ENCODE data around the gene BCL11B. TPM values are rescaled to one million over a fixed set of nuclear protein-coding genes. Genes with fewer than 3 reads are reported as not detected.

The BCL11B gene
- total and polyA plus RNA-seq, 2 experiments from 2014 or later = 0.28 to 3.2 TPM

DNA sequence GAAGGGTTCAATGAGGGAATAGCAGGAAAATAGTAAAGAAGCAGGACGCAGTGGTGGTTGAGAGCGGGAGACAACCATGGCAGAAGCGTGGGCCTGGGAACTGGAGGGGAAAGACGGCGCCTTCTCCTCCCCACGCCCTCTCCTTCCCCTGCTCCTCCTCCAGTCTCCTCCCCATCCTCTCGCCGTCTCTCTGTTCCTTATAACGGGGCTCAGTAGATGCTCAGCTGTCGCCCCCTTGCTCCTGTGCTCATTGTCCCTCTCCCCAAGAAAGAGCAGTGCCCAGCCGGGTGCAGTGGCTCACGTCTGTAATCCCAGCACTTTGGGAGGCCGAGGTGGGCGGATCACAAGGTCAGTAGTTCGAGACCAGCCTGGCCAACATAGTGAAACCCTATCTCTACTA is 142.0 kb downstream of the BCL11B start:
- Histone ChIP-seq H3K36me3 (replicated peaks; ENCODE audit: insufficient read depth, low read depth) (no peaks in the 10 kb centered on the region), H3K79me2 (no peaks in the 10 kb centered on the region), H3K9me3 (ENCODE audit: low read depth) (no peaks in the 10 kb centered on the region), H3K4me3 (no peak overlapping the region), H3K9me2 (replicated peaks; ENCODE audit: insufficient read depth) (no peaks in the 10 kb centered on the region), H2AFZ (no peak overlapping the region), H3K4me1 (ENCODE audit: insufficient read depth) (peaks cover 11% of the 10 kb centered on the region), H3K27me3 (no peaks in the 10 kb centered on the region), H3K4me2 (no peak overlapping the region), H3K27ac (no peak overlapping the region), H4K20me1 (ENCODE audit: insufficient read depth, poor library complexity, severe bottlenecking) (no peaks in the 10 kb centered on the region)
- DNase-seq (ENCODE audit: low spot score) = no peak
- WGBS (ENCODE audit: low lambda C conversion rate, missing lambda C conversion rate) = 89% methylated on average over 14 of the region's 15 CpGs
- TF ChIP-seq EZH2phosphoT487 (IDR thresholded peaks at IDR 0.05; ENCODE audit: low read depth, severe bottlenecking, unreplicated experiment) (no peak), EZH2 (IDR thresholded peaks at IDR 0.05; ENCODE audit: borderline replicate concordance) (no peak)
- TF ChIP-seq, protein P1, sequence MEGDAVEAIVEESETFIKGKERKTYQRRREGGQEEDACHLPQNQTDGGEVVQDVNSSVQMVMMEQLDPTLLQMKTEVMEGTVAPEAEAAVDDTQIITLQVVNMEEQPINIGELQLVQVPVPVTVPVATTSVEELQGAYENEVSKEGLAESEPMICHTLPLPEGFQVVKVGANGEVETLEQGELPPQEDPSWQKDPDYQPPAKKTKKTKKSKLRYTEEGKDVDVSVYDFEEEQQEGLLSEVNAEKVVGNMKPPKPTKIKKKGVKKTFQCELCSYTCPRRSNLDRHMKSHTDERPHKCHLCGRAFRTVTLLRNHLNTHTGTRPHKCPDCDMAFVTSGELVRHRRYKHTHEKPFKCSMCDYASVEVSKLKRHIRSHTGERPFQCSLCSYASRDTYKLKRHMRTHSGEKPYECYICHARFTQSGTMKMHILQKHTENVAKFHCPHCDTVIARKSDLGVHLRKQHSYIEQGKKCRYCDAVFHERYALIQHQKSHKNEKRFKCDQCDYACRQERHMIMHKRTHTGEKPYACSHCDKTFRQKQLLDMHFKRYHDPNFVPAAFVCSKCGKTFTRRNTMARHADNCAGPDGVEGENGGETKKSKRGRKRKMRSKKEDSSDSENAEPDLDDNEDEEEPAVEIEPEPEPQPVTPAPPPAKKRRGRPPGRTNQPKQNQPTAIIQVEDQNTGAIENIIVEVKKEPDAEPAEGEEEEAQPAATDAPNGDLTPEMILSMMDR (IDR thresholded peaks at IDR 0.05; ENCODE audit: poor library complexity) = no peak

DNA sequence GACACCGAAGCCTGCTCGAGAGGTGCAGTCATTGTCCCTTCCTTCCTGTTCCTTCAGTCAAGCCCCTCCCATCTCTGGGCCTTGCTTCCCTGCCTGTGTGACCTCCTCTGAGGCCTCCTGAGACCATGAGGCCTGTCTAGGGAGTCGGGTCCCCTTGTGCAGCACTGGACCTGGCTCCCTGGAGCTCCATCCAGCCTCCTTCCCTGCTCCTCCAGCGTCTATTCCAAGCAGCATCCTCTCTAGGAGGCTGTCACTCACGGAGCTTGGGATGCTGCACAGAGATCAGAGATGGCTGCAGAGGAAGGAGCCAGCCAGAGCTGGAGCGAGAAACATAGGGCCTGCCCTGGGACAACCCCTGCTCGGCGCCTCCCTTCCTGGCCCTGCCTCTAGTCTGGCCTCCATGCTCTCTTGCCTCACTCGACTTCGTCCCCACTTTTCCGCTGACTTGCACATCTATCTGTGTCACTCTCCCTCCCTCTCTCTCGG is 142.7 kb downstream of the BCL11B start:
- H3K4me2 ChIP-seq = no peak overlapping the region
- no peak overlapping the region for H2AFZ ChIP-seq
- H3K9me2 ChIP-seq (replicated peaks; ENCODE audit: insufficient read depth) = no peaks in the 10 kb centered on the region
- H4K20me1 ChIP-seq (ENCODE audit: insufficient read depth, poor library complexity, severe bottlenecking) = no peaks in the 10 kb centered on the region
- no peak overlapping the region for H3K4me3 ChIP-seq
- WGBS (ENCODE audit: low lambda C conversion rate, missing lambda C conversion rate) = 89% methylated on average over 12 of the region's 12 CpGs
- H3K4me1 ChIP-seq (ENCODE audit: insufficient read depth) = peaks cover 11% of the 10 kb centered on the region
- H3K27me3 ChIP-seq = no peaks in the 10 kb centered on the region
- H3K36me3 ChIP-seq (replicated peaks; ENCODE audit: insufficient read depth, low read depth) = no peaks in the 10 kb centered on the region
- TF ChIP-seq, protein P1 (IDR thresholded peaks at IDR 0.05; ENCODE audit: poor library complexity) = no peak
- TF ChIP-seq EZH2phosphoT487 (IDR thresholded peaks at IDR 0.05; ENCODE audit: low read depth, severe bottlenecking, unreplicated experiment) (no peak), EZH2 (IDR thresholded peaks at IDR 0.05; ENCODE audit: borderline replicate concordance) (no peak)
- no peaks in the 10 kb centered on the region for H3K79me2 ChIP-seq
- no peak overlapping the region for H3K27ac ChIP-seq
- no peak for DNase-seq (ENCODE audit: low spot score)
- H3K9me3 ChIP-seq (ENCODE audit: low read depth) = no peaks in the 10 kb centered on the region

DNA sequence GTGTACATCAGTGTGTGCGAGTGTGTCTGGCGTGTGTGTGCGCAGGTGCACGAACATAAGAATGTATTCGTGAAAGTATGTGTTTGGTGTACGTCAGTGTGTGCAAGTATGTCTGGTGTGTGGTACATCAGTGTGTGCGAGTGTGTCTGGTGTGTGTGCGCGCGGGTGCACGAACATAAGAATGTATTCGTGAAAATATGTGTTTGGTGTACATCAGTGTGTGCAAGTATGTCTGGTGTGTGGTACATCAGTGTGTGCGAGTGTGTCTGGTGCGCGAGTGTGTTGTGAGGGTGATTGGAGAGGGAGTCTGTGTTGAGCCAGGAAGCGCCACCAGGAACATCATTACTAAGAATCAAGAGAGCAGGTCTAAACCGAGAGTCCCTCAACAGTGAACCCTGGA is 143.8 kb downstream of the BCL11B start:
- H3K4me2 ChIP-seq = no peak overlapping the region
- H3K9me3 ChIP-seq (ENCODE audit: low read depth) = no peaks in the 10 kb centered on the region

More for the DNA sequence above, 143.8 kb downstream of the BCL11B start:
- no peaks in the 10 kb centered on the region for H3K36me3 ChIP-seq (replicated peaks; ENCODE audit: insufficient read depth, low read depth)
- TF ChIP-seq EZH2phosphoT487 (IDR thresholded peaks at IDR 0.05; ENCODE audit: low read depth, severe bottlenecking, unreplicated experiment) = no peak
- TF ChIP-seq EZH2 (IDR thresholded peaks at IDR 0.05; ENCODE audit: borderline replicate concordance) = no peak
- TF ChIP-seq, protein P1 (IDR thresholded peaks at IDR 0.05; ENCODE audit: poor library complexity) = no peak
- H3K4me1 ChIP-seq (ENCODE audit: insufficient read depth) = peaks cover 4% of the 10 kb centered on the region
- H3K27me3 ChIP-seq = no peaks in the 10 kb centered on the region
- no peak for DNase-seq (ENCODE audit: low spot score)
- WGBS (ENCODE audit: low lambda C conversion rate, missing lambda C conversion rate) = 92% methylated on average over 17 of the region's 17 CpGs
- no peak overlapping the region for H2AFZ ChIP-seq
- no peak overlapping the region for H3K27ac ChIP-seq
- no peaks in the 10 kb centered on the region for H3K9me2 ChIP-seq (replicated peaks; ENCODE audit: insufficient read depth)
- no peak overlapping the region for H3K4me3 ChIP-seq
- no peaks in the 10 kb centered on the region for H3K79me2 ChIP-seq
- no peaks in the 10 kb centered on the region for H4K20me1 ChIP-seq (ENCODE audit: insufficient read depth, poor library complexity, severe bottlenecking)
